ENCODE data around the gene ETS1. TPM values are rescaled to one million over a fixed set of nuclear protein-coding genes. Genes with fewer than 3 reads are reported as not detected.
A peak's percentile ranks its signal among the peaks of the same experiment; 100 is the strongest.

The ETS1 gene
- total and polyA plus RNA-seq, 5 donors from 2014 or later = 489 to 1,033 (median 577) TPM

- Mint-ChIP-seq H3K36me3 (no peaks in the 10 kb centered on the region), H3K4me3 (no peak overlapping the region), H3K27ac (peak overlapping the region in 1 of 3 donors; percentile 52), H3K27me3 (no peaks in the 10 kb centered on the region), H3K9me3 (no peaks in the 10 kb centered on the region), H3K4me1 (peaks cover 12 to 72% (median 44%) of the 10 kb centered on the region in 4 donors)
- Histone ChIP-seq H3K36me3 (ENCODE audit: control insufficient read depth, insufficient read depth, low read length) (no peaks in the 10 kb centered on the region), H3K27me3 (ENCODE audit: control insufficient read depth, insufficient read depth, low read length) (no peaks in the 10 kb centered on the region), H3K27ac (ENCODE audit: insufficient read depth, low read length, poor library complexity, severe bottlenecking) (no peak overlapping the region), H3K9me3 (ENCODE audit: control insufficient read depth in 2 of 2, low read length in 2 of 2) (no peaks in the 10 kb centered on the region), H3K4me1 (ENCODE audit: control insufficient read depth, insufficient read depth, low read length, poor library complexity, severe bottlenecking) (peaks cover 29% of the 10 kb centered on the region), H3K4me3 (ENCODE audit: low read depth, low read length) (no peak overlapping the region)
- ATAC-seq (ENCODE audit: low read depth in 2 of 2) (no peak), DNase-seq (no peak)
Observed at GRCh38 chr11:128604723-128605122, 17.4 kb upstream of the ETS1 start.

GRCh38 chr11:128603752-128604414 lies 16.5 kb upstream of the ETS1 start:
- Mint-ChIP-seq H3K36me3 (no peaks in the 10 kb centered on the region), H3K9me3 (no peaks in the 10 kb centered on the region), H3K27me3 (no peaks in the 10 kb centered on the region), H3K27ac (peak overlapping the region; percentile 28 to 70 (median 49)), H3K4me3 (no peak overlapping the region), H3K4me1 (peaks cover 8 to 72% (median 43%) of the 10 kb centered on the region in 4 donors)
- H3K4me1 ChIP-seq (ENCODE audit: control insufficient read depth, insufficient read depth, low read length, poor library complexity, severe bottlenecking) = peaks cover 25% of the 10 kb centered on the region
- no peaks in the 10 kb centered on the region for H3K27me3 ChIP-seq (ENCODE audit: control insufficient read depth, insufficient read depth, low read length)
- H3K27ac ChIP-seq (ENCODE audit: insufficient read depth, low read length, poor library complexity, severe bottlenecking) = no peak overlapping the region
- ATAC-seq (ENCODE audit: low read depth in 2 of 2) (peak in 1 of 2 donors; percentile 11), DNase-seq (peak in 1 of 3 donors; percentile 18)
- no peaks in the 10 kb centered on the region for H3K9me3 ChIP-seq (ENCODE audit: control insufficient read depth in 2 of 2, low read length in 2 of 2)
- H3K4me3 ChIP-seq (ENCODE audit: low read depth, low read length) = no peak overlapping the region
- H3K36me3 ChIP-seq (ENCODE audit: control insufficient read depth, insufficient read depth, low read length) = no peaks in the 10 kb centered on the region

GRCh38 chr11:128603003-128603696 lies 15.8 kb upstream of the ETS1 start:
- ATAC-seq (ENCODE audit: low read depth in 2 of 2) (peak; percentile 57 to 63), DNase-seq (peak in 1 of 3 donors; percentile 59)
- Histone ChIP-seq H3K9me3 (ENCODE audit: control insufficient read depth in 2 of 2, low read length in 2 of 2) (no peaks in the 10 kb centered on the region), H3K27me3 (ENCODE audit: control insufficient read depth, insufficient read depth, low read length) (no peaks in the 10 kb centered on the region), H3K36me3 (ENCODE audit: control insufficient read depth, insufficient read depth, low read length) (no peaks in the 10 kb centered on the region), H3K4me1 (ENCODE audit: control insufficient read depth, insufficient read depth, low read length, poor library complexity, severe bottlenecking) (peaks cover 18% of the 10 kb centered on the region), H3K27ac (ENCODE audit: insufficient read depth, low read length, poor library complexity, severe bottlenecking) (no peak overlapping the region), H3K4me3 (ENCODE audit: low read depth, low read length) (no peak overlapping the region)
- H3K4me1 Mint-ChIP-seq = peaks cover 5 to 72% (median 42%) of the 10 kb centered on the region in 4 donors
- no peaks in the 10 kb centered on the region for H3K36me3 Mint-ChIP-seq
- H3K27ac Mint-ChIP-seq = peak overlapping the region; percentile 28 to 59 (median 32)
- peak overlapping the region in 2 of 4 donors; percentile 21 to 64 for H3K4me3 Mint-ChIP-seq
- H3K9me3 Mint-ChIP-seq = no peaks in the 10 kb centered on the region
- no peaks in the 10 kb centered on the region for H3K27me3 Mint-ChIP-seq

GRCh38 chr11:128599729-128600128 lies 12.4 kb upstream of the ETS1 start:
- H3K36me3 ChIP-seq (ENCODE audit: control insufficient read depth, insufficient read depth, low read length) = no peaks in the 10 kb centered on the region
- Mint-ChIP-seq H3K27me3 (no peaks in the 10 kb centered on the region), H3K27ac (peak overlapping the region in 1 of 3 donors; percentile 57), H3K9me3 (peaks cover 0 to 1% (median 0%) of the 10 kb centered on the region in 7 donors), H3K4me1 (peaks cover 8 to 52% (median 41%) of the 10 kb centered on the region in 4 donors), H3K4me3 (no peak overlapping the region), H3K36me3 (no peaks in the 10 kb centered on the region)
- H3K27me3 ChIP-seq (ENCODE audit: control insufficient read depth, insufficient read depth, low read length) = no peaks in the 10 kb centered on the region
- H3K9me3 ChIP-seq (ENCODE audit: control insufficient read depth in 2 of 2, low read length in 2 of 2) = no peaks in the 10 kb centered on the region
- H3K4me3 ChIP-seq (ENCODE audit: low read depth, low read length) = no peak overlapping the region
- no peak for ATAC-seq (ENCODE audit: low read depth in 2 of 2)
- H3K27ac ChIP-seq (ENCODE audit: insufficient read depth, low read length, poor library complexity, severe bottlenecking) = no peak overlapping the region
- peaks cover 12% of the 10 kb centered on the region for H3K4me1 ChIP-seq (ENCODE audit: control insufficient read depth, insufficient read depth, low read length, poor library complexity, severe bottlenecking)
- DNase-seq = no peak

GRCh38 chr11:128598506-128599150 lies 11.3 kb upstream of the ETS1 start:
- Histone ChIP-seq H3K36me3 (ENCODE audit: control insufficient read depth, insufficient read depth, low read length) (no peaks in the 10 kb centered on the region), H3K4me1 (ENCODE audit: control insufficient read depth, insufficient read depth, low read length, poor library complexity, severe bottlenecking) (peaks cover 12% of the 10 kb centered on the region), H3K27ac (ENCODE audit: insufficient read depth, low read length, poor library complexity, severe bottlenecking) (no peak overlapping the region), H3K9me3 (ENCODE audit: control insufficient read depth in 2 of 2, low read length in 2 of 2) (no peaks in the 10 kb centered on the region), H3K27me3 (ENCODE audit: control insufficient read depth, insufficient read depth, low read length) (no peaks in the 10 kb centered on the region), H3K4me3 (ENCODE audit: low read depth, low read length) (no peak overlapping the region)
- Mint-ChIP-seq H3K9me3 (peaks cover 0 to 2% (median 0%) of the 10 kb centered on the region in 7 donors), H3K4me3 (no peak overlapping the region), H3K4me1 (peaks cover 9 to 44% (median 36%) of the 10 kb centered on the region in 4 donors), H3K27me3 (no peaks in the 10 kb centered on the region), H3K36me3 (no peaks in the 10 kb centered on the region), H3K27ac (peak overlapping the region in 2 of 3 donors; percentile 16 to 57)
- ATAC-seq (ENCODE audit: low read depth in 2 of 2) = no peak
- no peak for DNase-seq

GRCh38 chr11:128598096-128598495 lies 10.7 kb upstream of the ETS1 start:
- Mint-ChIP-seq H3K4me3 (no peak overlapping the region), H3K27me3 (no peaks in the 10 kb centered on the region), H3K9me3 (peaks cover 0 to 2% (median 0%) of the 10 kb centered on the region in 7 donors), H3K4me1 (peaks cover 9 to 38% (median 31%) of the 10 kb centered on the region in 4 donors), H3K36me3 (no peaks in the 10 kb centered on the region), H3K27ac (peak overlapping the region in 1 of 3 donors; percentile 16)
- H3K27ac ChIP-seq (ENCODE audit: insufficient read depth, low read length, poor library complexity, severe bottlenecking) = no peak overlapping the region
- ATAC-seq (ENCODE audit: low read depth in 2 of 2) = no peak
- peaks cover 9% of the 10 kb centered on the region for H3K4me1 ChIP-seq (ENCODE audit: control insufficient read depth, insufficient read depth, low read length, poor library complexity, severe bottlenecking)
- H3K9me3 ChIP-seq (ENCODE audit: control insufficient read depth in 2 of 2, low read length in 2 of 2) = no peaks in the 10 kb centered on the region
- H3K27me3 ChIP-seq (ENCODE audit: control insufficient read depth, insufficient read depth, low read length) = no peaks in the 10 kb centered on the region
- no peak overlapping the region for H3K4me3 ChIP-seq (ENCODE audit: low read depth, low read length)
- no peaks in the 10 kb centered on the region for H3K36me3 ChIP-seq (ENCODE audit: control insufficient read depth, insufficient read depth, low read length)
- DNase-seq = no peak

- Histone ChIP-seq H3K27ac (ENCODE audit: insufficient read depth, low read length, poor library complexity, severe bottlenecking) (no peak overlapping the region), H3K4me1 (ENCODE audit: control insufficient read depth, insufficient read depth, low read length, poor library complexity, severe bottlenecking) (peaks cover 4% of the 10 kb centered on the region), H3K36me3 (ENCODE audit: control insufficient read depth, insufficient read depth, low read length) (no peaks in the 10 kb centered on the region), H3K27me3 (ENCODE audit: control insufficient read depth, insufficient read depth, low read length) (no peaks in the 10 kb centered on the region), H3K9me3 (ENCODE audit: control insufficient read depth in 2 of 2, low read length in 2 of 2) (no peaks in the 10 kb centered on the region), H3K4me3 (ENCODE audit: low read depth, low read length) (no peak overlapping the region)
- no peak for ATAC-seq (ENCODE audit: low read depth in 2 of 2)
- no peak for DNase-seq
- Mint-ChIP-seq H3K36me3 (no peaks in the 10 kb centered on the region), H3K27ac (peak overlapping the region in 2 of 3 donors; percentile 58 to 80), H3K27me3 (no peaks in the 10 kb centered on the region), H3K9me3 (peaks cover 0 to 2% (median 0%) of the 10 kb centered on the region in 7 donors), H3K4me3 (no peak overlapping the region), H3K4me1 (peaks cover 14 to 34% (median 27%) of the 10 kb centered on the region in 4 donors)
Observed at GRCh38 chr11:128597209-128597608, 9.9 kb upstream of the ETS1 start.

Measured in CD4-positive, CD25-positive, alpha-beta regulatory T cell (primary cell).